ENCODE results near the gene PIGZ. TPM values are rescaled to one million over a fixed set of nuclear protein-coding genes. Genes with fewer than 3 reads are reported as not detected.
A peak's percentile ranks its signal among the peaks of the same experiment; 100 is the strongest.

Gene PIGZ
- total and polyA plus RNA-seq, 9 of the 15 experiments (the other 6 are each of a cell fraction or from before 2014, with no cell fraction given) = 0.15 to 1.8 (median 0.76) TPM

GRCh38 chr3:196988241-196989029 lies 19.8 kb upstream of the PIGZ start (continued):
- TF ChIP-seq GTF3C2 (IDR thresholded peaks at IDR 0.05; ENCODE audit: borderline replicate concordance, extremely low read depth, insufficient read length) = no peak
- no peak for TF ChIP-seq MBD1 (CRISPR knock-in tag; IDR thresholded peaks at IDR 0.05)
- peak; percentile 94 to 97 for TF ChIP-seq MAZ (CRISPR knock-in tag; conservative IDR thresholded peaks at IDR 0.05 in 1 of 2, IDR thresholded peaks at IDR 0.05 in 1 of 2)
- no peak for TF ChIP-seq CHD2 (IDR thresholded peaks at IDR 0.05; ENCODE audit: low read depth, low read length)
- no peak for TF ChIP-seq ZNF124 (CRISPR knock-in tag; IDR thresholded peaks at IDR 0.05)
- TF ChIP-seq CHD1 (IDR thresholded peaks at IDR 0.05; ENCODE audit: low read length) = no peak
- no peak for TF ChIP-seq ATF6 (CRISPR knock-in tag; IDR thresholded peaks at IDR 0.05)
- TF ChIP-seq ZBTB7A (IDR thresholded peaks at IDR 0.05; ENCODE audit: borderline replicate concordance, control insufficient read depth, low read depth, low read length) = peak; percentile 10; the same call in 1 of the 2 replicates
- TF ChIP-seq KLF10 (CRISPR knock-in tag; IDR thresholded peaks at IDR 0.05) = no peak
- no peak for TF ChIP-seq MTF1 (CRISPR knock-in tag; IDR thresholded peaks at IDR 0.05; ENCODE audit: borderline replicate concordance)
- peak; percentile 64; the same call in 1 of the 2 replicates for TF ChIP-seq ZNF592 (IDR thresholded peaks at IDR 0.05)
- TF ChIP-seq TEAD4 (IDR thresholded peaks at IDR 0.05; ENCODE audit: low read length) = peak; percentile 99
- TF ChIP-seq TEAD4 (CRISPR knock-in tag; IDR thresholded peaks at IDR 0.05; ENCODE audit: borderline replicate concordance) = no peak
- TF ChIP-seq MLX (CRISPR knock-in tag; conservative IDR thresholded peaks at IDR 0.05) = no peak
